SIG-M5 treated with dmso at 0.1 percent for 504 hours (cell line): ENCODE data around the gene VENTX.

Experiments
- DNase-seq: peaks from one replicate; lab custom pipeline; 2025; ENCODE audit not compliant: unreplicated experiment; lab: John Stamatoyannopoulos, UW

The VENTX gene

GRCh38 chr10:133283931-133284330, 46.3 kb downstream of the VENTX start:
- no peak for DNase-seq

GRCh38 chr10:133285217-133285616, 47.6 kb downstream of the VENTX start:
- DNase-seq, result no peak

- DNase-seq, result no peak
Measured at GRCh38 chr10:133286366-133286765, 48.7 kb downstream of the VENTX start.

GRCh38 chr10:133287832-133288500, 50.3 kb downstream of the VENTX start:
- no peak for DNase-seq

- no peak for DNase-seq
Measured at GRCh38 chr10:133289761-133290160, 52.1 kb downstream of the VENTX start.
